Transverse colon (tissue), 4 donors: ENCODE measurements around the gene PCBP3. TPM values are rescaled to one million over a fixed set of nuclear protein-coding genes. Genes with fewer than 3 reads are reported as not detected.

ENCODE experiments used
- DNase-seq: peaks from one replicate; pipeline ENCODE4 v3.0.0-alpha.2; 2019
- H3K27ac ChIP-seq, 4 donors: fragments of 200-600 bp; sonication (generic); 2 replicates each; pipeline ENCODE4 v1.5.1; 2016 to 2018; ENCODE audit warnings: inconsistent platforms in 4 of 4
- H3K27me3 ChIP-seq: fragments of 200-600 bp; sonication (generic); 2 replicates; pipeline ENCODE4 v1.5.1; 2017; ENCODE audit warnings: inconsistent platforms
- H3K36me3 ChIP-seq, 4 donors: fragments of 200-600 bp; sonication (generic); 2 replicates each; pipeline ENCODE4 v1.5.1; 2017 to 2019; ENCODE audit warnings: inconsistent platforms in 4 of 4
- H3K4me1 ChIP-seq, 4 donors: fragments of 200-600 bp; sonication (generic); 2 replicates each; pipeline ENCODE4 v1.5.1; 2017 to 2020; ENCODE audit warnings: inconsistent platforms in 4 of 4
- H3K4me3 ChIP-seq, 4 donors: fragments of 200-600 bp; sonication (generic); 1 replicate in 1 of 4; 2 replicates in 3 of 4; pipeline versions ENCODE4 v1.5.1 to v1.6.1; 2017 to 2019; ENCODE audit warnings: inconsistent platforms in 4 of 4
- H3K9me3 ChIP-seq, 2 donors: fragments of 200-600 bp; sonication (generic); 2 replicates each; pipeline ENCODE4 v1.5.1; 2017 to 2019; ENCODE audit warnings: inconsistent platforms in 2 of 2
- CTCF ChIP-seq, 5 experiments: fragments of 200-600 bp in 3 of 5; fragments of 450-650 bp in 2 of 5; sonication (generic) in 3 of 5; IDR thresholded peaks; 1 replicate in 2 of 5; 2 replicates in 3 of 5; pipeline ENCODE4 v1.5.1; 2016 to 2017; ENCODE audit warnings: antibody characterized with exemption in 5 of 5, inconsistent platforms in 3 of 5, mild to moderate bottlenecking in 2 of 5, moderate library complexity in 1 of 5
- EP300 ChIP-seq: sonication (generic); formaldehyde crosslinking; IDR thresholded peaks from one replicate; pipeline ENCODE4 v1.6.1; 2017; ENCODE audit warnings: antibody characterized with exemption, low read depth
- POLR2A ChIP-seq: fragments of 450-650 bp; IDR thresholded peaks from one replicate; pipeline ENCODE4 v1.6.1; 2016; ENCODE audit warnings: antibody characterized with exemption, mild to moderate bottlenecking, moderate library complexity
- POLR2AphosphoS5 ChIP-seq, 3 donors: sonication (generic); formaldehyde crosslinking; IDR thresholded peaks; one replicate each; pipeline ENCODE4 v1.6.1; 2016; ENCODE audit warnings: antibody characterized with exemption in 3 of 3
- WGBS, 2 donors: methylation state at CpG; one replicate each; pipeline ENCODE4 v1.1.5; 2018; ENCODE audit warnings: low coverage in 1 of 2; 5-methylcytosine and 5-hydroxymethylcytosine counted together
- in situ Hi-C, 4 donors: fragments of 200-750 bp; cut with MboI; loops; one replicate each; pipeline versions ENCODE4 v1.15.0 to v1.15.1; 2017; ENCODE audit warnings: low sequenced_read_pairs in 3 of 4, low pct_ligation_motif_present in 1 of 4, low pct_unique_long_range_greater_than_20kb in 1 of 4
- intact Hi-C: fragments of 100-400 bp; cut with DNase I; formaldehyde crosslinking; loops from one replicate; pipeline ENCODE4 v1.15.1; 2023; ENCODE audit warnings: low total_unique reads
- total RNA-seq, 4 donors: library from RNA; depleted of rRNA; stranded (reverse); fragments of >200 nt; gene quantifications; one replicate each; pipeline ENCODE4 v1.1.0, GENCODE V29; 2016

PCBP3 gene
- total RNA-seq, 4 donors from 2014 or later = 0.80 to 7.8 (median 5.3) TPM

GRCh38 chr21:45817345-45817744 is 173.8 kb downstream of the PCBP3 start:
- no peak overlapping the region for H3K27ac ChIP-seq
- no peaks in the 10 kb centered on the region for H3K27me3 ChIP-seq
- in situ Hi-C loops (loop anchor here in 3 of 4 donors (10.0 to 25.0 kb wide), 2 partner anchors 253 to 255 kb away; no protein-coding TSS in a partner anchor), intact Hi-C loops (no loop called here)
- peaks cover 0 to 4% (median 0%) of the 10 kb centered on the region in 4 donors for H3K4me1 ChIP-seq
- TF ChIP-seq CTCF (IDR thresholded peaks at IDR 0.05) (no peak), POLR2AphosphoS5 (IDR thresholded peaks at IDR 0.05) (no peak), EP300 (no peak), POLR2A (no peak)
- H3K4me3 ChIP-seq = no peak overlapping the region
- 86% methylated on average over 3 to 13 of the region's 13 CpGs for WGBS, 2 donors
- no peak for DNase-seq
- no peaks in the 10 kb centered on the region for H3K36me3 ChIP-seq
- H3K9me3 ChIP-seq = no peaks in the 10 kb centered on the region

- in situ Hi-C loops = loop anchor here in 3 of 4 donors (10.0 to 25.0 kb wide), 2 partner anchors 254 to 256 kb away; no protein-coding TSS in a partner anchor
- Histone ChIP-seq H3K9me3 (no peaks in the 10 kb centered on the region), H3K27me3 (no peaks in the 10 kb centered on the region), H3K4me3 (no peak overlapping the region), H3K27ac (no peak overlapping the region), H3K36me3 (no peaks in the 10 kb centered on the region), H3K4me1 (peaks cover 0 to 4% (median 0%) of the 10 kb centered on the region in 4 donors)
- 71 to 72% methylated on average over 2 to 11 of the region's 11 CpGs for WGBS, 2 donors
- no peak for TF ChIP-seq POLR2AphosphoS5 (IDR thresholded peaks at IDR 0.05)
- no peak for TF ChIP-seq POLR2A
- no peak for DNase-seq
- intact Hi-C loops = no loop called here
Observed at GRCh38 chr21:45818276-45818903, 174.9 kb downstream of the PCBP3 start.

GRCh38 chr21:45818904-45819285 is 175.4 kb downstream of the PCBP3 start:
- in situ Hi-C loops = loop anchor here in 3 of 4 donors (10.0 to 25.0 kb wide), 2 partner anchors 254 to 257 kb away; no protein-coding TSS in a partner anchor
- Histone ChIP-seq H3K27ac (no peak overlapping the region), H3K27me3 (no peaks in the 10 kb centered on the region), H3K4me1 (peaks cover 0 to 4% (median 0%) of the 10 kb centered on the region in 4 donors), H3K36me3 (no peaks in the 10 kb centered on the region), H3K4me3 (no peak overlapping the region), H3K9me3 (no peaks in the 10 kb centered on the region)
- TF ChIP-seq POLR2A = no peak
- intact Hi-C loops = no loop called here
- 27 to 29% methylated on average over 6 to 8 of the region's 8 CpGs for WGBS, 2 donors
- DNase-seq = no peak

- DNase-seq = no peak
- TF ChIP-seq EP300 (no peak), CTCF (IDR thresholded peaks at IDR 0.05) (no peak), POLR2AphosphoS5 (IDR thresholded peaks at IDR 0.05) (no peak), POLR2A (no peak)
- H3K9me3 ChIP-seq = no peaks in the 10 kb centered on the region
- H3K36me3 ChIP-seq = no peaks in the 10 kb centered on the region
- peaks cover 0 to 4% (median 0%) of the 10 kb centered on the region in 4 donors for H3K4me1 ChIP-seq
- in situ Hi-C loops = loop anchor here in 3 of 4 donors (10.0 to 25.0 kb wide), 2 partner anchors 255 to 257 kb away; no protein-coding TSS in a partner anchor
- no peak overlapping the region for H3K4me3 ChIP-seq
- no peaks in the 10 kb centered on the region for H3K27me3 ChIP-seq
- intact Hi-C loops = loop anchor here (10.0 kb wide), 2 partner anchors 225 to 265 kb away; no protein-coding TSS in a partner anchor
- WGBS, 2 donors = 81% methylated on average over 12 of the region's 18 CpGs; no CpG with 5 or more reads in 1 of the 2 donors
- no peak overlapping the region for H3K27ac ChIP-seq
Observed at GRCh38 chr21:45819478-45820170, 176.1 kb downstream of the PCBP3 start.
